K562 (cell line): Measurements from ENCODE around the gene COL5A1. TPM values are rescaled to one million over a fixed set of nuclear protein-coding genes. Genes with fewer than 3 reads are reported as not detected.

Source experiments
- ATAC-seq: fragments of 200-7000 bp; cut with Tn5 transposase; 3 replicates; pipeline ENCODE4 v1.9.1; 2020; ENCODE audit warnings: moderate library complexity
- BruUV-seq: library from RNA; stranded (reverse); fragments of 400-500 nt; replicated peaks from 2 replicates; lab custom pipeline; 2021; lab: Mats Ljungman, UMichigan
- CTCF ChIA-PET: fragments of 300-600 bp; formaldehyde crosslinking; extraction: SDS; loops from one replicate; lab custom pipeline; 2021; ENCODE audit warnings: low intra/inter-chr PET ratio; lab: Yijun Ruan, JAX
- POLR2A ChIA-PET: fragments of 300-600, 350-650 bp; sonication (Branson Sonifier 250); formaldehyde crosslinking; extraction: SDS; loops from one replicate; lab custom pipeline; 2021; ENCODE audit warnings: antibody characterized with exemption, inconsistent platforms; lab: Yijun Ruan, JAX
- DNase-seq, 4 experiments: peaks; one replicate each; pipeline versions ENCODE4 v3.0.0 to v3.0.0-alpha.2; 2011 to 2018; ENCODE audit warnings: low spot score in 3 of 4, mixed read lengths in 3 of 4; ENCODE audit errors: extremely low read depth in 1 of 4
- FAIRE-seq: peaks from 2 replicates; lab custom pipeline; 2011; peaks lifted over from hg19 to GRCh38; lab: Jason Lieb, UNC
- H2AFZ ChIP-seq: 2 replicates; pipeline ENCODE4 v1.6.0; 2011; ENCODE audit warnings: low read depth, low read length, control low read depth, inconsistent platforms
- H3K27ac ChIP-seq: fragments of 200-600 bp; 3 replicates; pipeline ENCODE4 v1.8.0; 2011; ENCODE audit warnings: low read depth, mild to moderate bottlenecking, control low read depth, inconsistent platforms, low read length, moderate library complexity, mixed read lengths; ENCODE audit errors: extremely low read depth
- H3K27me3 ChIP-seq, 2 experiments: fragments of 300-600 bp in 1 of 2; 2 replicates in 1 of 2; 3 replicates in 1 of 2; pipeline versions ENCODE4 v1.6.0 to v1.8.0; 2011; ENCODE audit warnings: inconsistent platforms in 2 of 2, low read length in 2 of 2, mild to moderate bottlenecking in 1 of 2, mixed read lengths in 1 of 2, moderate library complexity in 1 of 2; ENCODE audit not compliant: control insufficient read depth in 2 of 2, insufficient read depth in 2 of 2
- H3K36me3 ChIP-seq: fragments of 300-600 bp; 3 replicates; pipeline ENCODE4 v1.8.0; 2011; ENCODE audit warnings: mild to moderate bottlenecking, low read length, inconsistent platforms; ENCODE audit not compliant: control insufficient read depth, insufficient read depth
- H3K4me1 ChIP-seq, 2 experiments: fragments of 200-600 bp in 1 of 2; replicated peaks in 1 of 2; 2 replicates in 1 of 2; 3 replicates in 1 of 2; pipeline versions ENCODE4 v1.5.1 to v1.8.0; 2011; ENCODE audit warnings: inconsistent platforms in 2 of 2, low read length in 2 of 2, mild to moderate bottlenecking in 1 of 2, mixed read lengths in 1 of 2, moderate library complexity in 1 of 2; ENCODE audit not compliant: control insufficient read depth in 2 of 2, insufficient read depth in 2 of 2
- H3K4me2 ChIP-seq: 2 replicates; pipeline ENCODE4 v1.6.1; 2011; ENCODE audit warnings: low read length, control low read depth, inconsistent platforms, mixed read lengths; ENCODE audit not compliant: insufficient read depth
- H3K4me3 ChIP-seq: fragments of 200-600 bp; sonication (generic), shearing (Covaris generic); 2 replicates; pipeline ENCODE4 v1.5.1; 2016; ENCODE audit warnings: control low read depth, inconsistent platforms
- H3K79me2 ChIP-seq: fragments of 200-600 bp; 3 replicates; pipeline ENCODE4 v1.8.0; 2011; ENCODE audit warnings: low read length, inconsistent platforms; ENCODE audit not compliant: control insufficient read depth, insufficient read depth
- H3K9ac ChIP-seq, 2 experiments: 2 replicates each; pipeline versions ENCODE4 v1.6.0 to v1.6.1; 2011; ENCODE audit warnings: low read depth in 2 of 2, low read length in 2 of 2, control low read depth in 1 of 2, inconsistent platforms in 1 of 2, mild to moderate bottlenecking in 1 of 2, mixed read lengths in 1 of 2; ENCODE audit not compliant: insufficient read depth in 1 of 2
- H3K9me1 ChIP-seq: one replicate; pipeline ENCODE4 v1.6.0; 2011; ENCODE audit warnings: inconsistent platforms, mild to moderate bottlenecking, low read length, moderate library complexity; ENCODE audit not compliant: control insufficient read depth, insufficient read depth
- H3K9me3 ChIP-seq: replicated peaks from 2 replicates; pipeline ENCODE4 v1.5.1; 2011; ENCODE audit warnings: low read depth, low read length, inconsistent platforms; ENCODE audit not compliant: control insufficient read depth, insufficient read depth
- H4K20me1 ChIP-seq: replicated peaks from 2 replicates; pipeline ENCODE4 v1.6.1; 2011; ENCODE audit warnings: low read length, inconsistent platforms, mixed read lengths; ENCODE audit not compliant: control insufficient read depth, insufficient read depth
- BRD9 ChIP-seq: fragments of 450-650 bp; IDR thresholded peaks from 2 replicates; pipeline ENCODE4 v1.6.1; 2018; ENCODE audit warnings: low read depth; ENCODE audit not compliant: partially characterized antibody
- ELF2 ChIP-seq: fragments of 250-450 bp; sonication (Bioruptor Pico); IDR thresholded peaks from 2 replicates; pipeline ENCODE4 v1.5.0; 2021; ENCODE audit warnings: mild to moderate bottlenecking
- EZH2 ChIP-seq: IDR thresholded peaks from 2 replicates; pipeline ENCODE4 v1.6.1; 2012; ENCODE audit warnings: low read depth, mild to moderate bottlenecking, inconsistent platforms, low read length, borderline replicate concordance
- FOXK1 ChIP-seq: sonication (generic); formaldehyde crosslinking; IDR thresholded peaks from 2 replicates; pipeline ENCODE4 v1.8.0; 2022; ENCODE audit warnings: missing genetic modification reagents, mild to moderate bottlenecking, borderline replicate concordance
- FOXP1 ChIP-seq: sonication (generic); formaldehyde crosslinking; IDR thresholded peaks from 2 replicates; pipeline ENCODE4 v1.8.0; 2022; ENCODE audit warnings: mild to moderate bottlenecking, missing genetic modification reagents
- HMG20A ChIP-seq: fragments of 450-650 bp; formaldehyde crosslinking; conservative IDR thresholded peaks from 2 replicates; pipeline ENCODE4 v1.4.0; 2020; ENCODE audit warnings: mild to moderate bottlenecking, mixed read lengths
- IRF1 ChIP-seq: sonication (generic); formaldehyde crosslinking; IDR thresholded peaks from 2 replicates; pipeline ENCODE4 v1.8.0; 2022; ENCODE audit warnings: missing genetic modification reagents, mild to moderate bottlenecking, borderline replicate concordance
- TAF1 ChIP-seq: IDR thresholded peaks from 2 replicates; pipeline ENCODE4 v1.6.1; 2011; ENCODE audit warnings: mild to moderate bottlenecking, low read length, moderate library complexity; ENCODE audit not compliant: insufficient read depth, control insufficient read depth, severe bottlenecking; ENCODE audit errors: extremely low read depth
- TBL1XR1 ChIP-seq, 2 experiments: IDR thresholded peaks; 2 replicates each; pipeline ENCODE4 v1.6.1; 2012; ENCODE audit warnings: improper control_type of control experiment in 2 of 2, low read length in 2 of 2, mild to moderate bottlenecking in 1 of 2
- YY1 ChIP-seq, 3 experiments: IDR thresholded peaks; 2 replicates each; pipeline ENCODE4 v1.6.1; 2011; ENCODE audit warnings: low read length in 2 of 3, mild to moderate bottlenecking in 2 of 3, moderate library complexity in 2 of 3, borderline replicate concordance in 1 of 3, control low read depth in 1 of 3, low read depth in 1 of 3; ENCODE audit not compliant: insufficient read depth in 3 of 3, insufficient replicate concordance in 2 of 3, control insufficient read depth in 1 of 3, insufficient read length in 1 of 3; ENCODE audit errors: extremely low read depth in 1 of 3
- ZBTB9 ChIP-seq: fragments of 450-650 bp; formaldehyde crosslinking; IDR thresholded peaks from 2 replicates; pipeline ENCODE4 v1.4.0; 2020; ENCODE audit warnings: mild to moderate bottlenecking, moderate library complexity
- WGBS: fragments of 100-300 bp; shearing (Covaris generic); methylation state at CpG from one replicate; pipeline ENCODE4 v1.1.6; 2016; ENCODE audit warnings: low coverage, mixed read lengths; ENCODE audit not compliant: insufficient coverage; ENCODE audit errors: missing lambda C conversion rate; 5-methylcytosine and 5-hydroxymethylcytosine counted together
- in situ Hi-C: fragments of 300-500 bp; cut with MboI; formaldehyde crosslinking; loops from 4 replicates; pipeline ENCODE4 v1.15.0; 2018; ENCODE audit warnings: inconsistent platforms, mixed read lengths
- intact Hi-C: fragments of 100-400 bp; cut with micrococcal nuclease; formaldehyde crosslinking; loops from 2 replicates; pipeline ENCODE4 v1.14.2; 2022
- polyA plus RNA-seq, 8 experiments: library from polyadenylated mRNA; depleted of rRNA in 4 of 8; stranded (reverse) in 5 of 8; unstranded in 3 of 8; fragments of >200 nt; fragmentation: Nextera tagmentation in 2 of 8; fragmentation: Illumina TruSeq in 1 of 8; extraction: Ambion mirVana in 2 of 8; extraction: Trizol in 1 of 8; gene quantifications; 2 replicates each; pipeline versions ENCODE4 v1.2.1 to v1.2.3, GENCODE V29; 2011 to 2014; ENCODE audit warnings: inconsistent platforms in 1 of 8, missing spikeins in 1 of 8
- total RNA-seq, 7 experiments: library from RNA; depleted of rRNA in 6 of 7; stranded (reverse); fragments of >200 nt in 6 of 7; fragmentation: Illumina TruSeq in 2 of 7; extraction: Trizol in 2 of 7; gene quantifications; 2 replicates each; pipeline versions ENCODE4 v1.2.1 to v1.2.3, GENCODE V29; 2011 to 2021; ENCODE audit warnings: low replicate concordance in 1 of 7
- TF ChIP-seq, protein P1 (sequence below): IDR thresholded peaks from 3 replicates; pipeline ENCODE4 v1.6.1; 2011; ENCODE audit warnings: borderline replicate concordance, mild to moderate bottlenecking; ENCODE audit not compliant: insufficient read length, insufficient read depth
- TF ChIP-seq, protein P2 (sequence below): sonication (generic); formaldehyde crosslinking; IDR thresholded peaks from 2 replicates; pipeline ENCODE4 v1.8.0; 2022; ENCODE audit warnings: mild to moderate bottlenecking, missing genetic modification reagents, borderline replicate concordance
- TF ChIP-seq, protein P3 (sequence below): sonication (generic); formaldehyde crosslinking; IDR thresholded peaks from 2 replicates; pipeline ENCODE4 v1.8.1; 2022; ENCODE audit warnings: missing genetic modification reagents

The COL5A1 gene
- total and polyA plus RNA-seq, 9 of the 15 experiments (the other 6 are each of a cell fraction or from before 2014, with no cell fraction given), result under 0.01 to 0.13 (median 0.04) TPM; not detected in 6

GRCh38 chr9:134669399-134669955 lies 27.9 kb downstream of the COL5A1 start:
- Histone ChIP-seq H3K9me1 (no peaks in the 10 kb centered on the region), H3K36me3 (no peaks in the 10 kb centered on the region), H3K27ac (no peak overlapping the region), H3K9ac (no peak overlapping the region), H4K20me1 (no peaks in the 10 kb centered on the region), H3K27me3 (peaks cover 0 to 9% of the 10 kb centered on the region in 2 experiments; a peak in 2 of 5 replicates), H3K9me3 (no peaks in the 10 kb centered on the region), H3K4me1 (no peaks in the 10 kb centered on the region), H3K4me3 (no peak overlapping the region), H3K4me2 (no peak overlapping the region), H2AFZ (no peak overlapping the region), H3K79me2 (no peaks in the 10 kb centered on the region)
- 0% methylated on average over 9 of the region's 9 CpGs for WGBS
- in situ Hi-C loops, result no loop called here
- no peak for FAIRE-seq
- ChIA-PET CTCF (no interaction called here), POLR2A (no interaction called here)
- no TSS peak for BruUV-seq
- intact Hi-C loops, result no loop called here
- DNase-seq, result no peak
- no peak for ATAC-seq
- TF ChIP-seq, protein P1, sequence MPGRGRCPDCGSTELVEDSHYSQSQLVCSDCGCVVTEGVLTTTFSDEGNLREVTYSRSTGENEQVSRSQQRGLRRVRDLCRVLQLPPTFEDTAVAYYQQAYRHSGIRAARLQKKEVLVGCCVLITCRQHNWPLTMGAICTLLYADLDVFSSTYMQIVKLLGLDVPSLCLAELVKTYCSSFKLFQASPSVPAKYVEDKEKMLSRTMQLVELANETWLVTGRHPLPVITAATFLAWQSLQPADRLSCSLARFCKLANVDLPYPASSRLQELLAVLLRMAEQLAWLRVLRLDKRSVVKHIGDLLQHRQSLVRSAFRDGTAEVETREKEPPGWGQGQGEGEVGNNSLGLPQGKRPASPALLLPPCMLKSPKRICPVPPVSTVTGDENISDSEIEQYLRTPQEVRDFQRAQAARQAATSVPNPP, result no peak
- TF ChIP-seq FOXP1 (no peak), ELF2 (no peak), BRD9 (no peak), TAF1 (no peak), EZH2 (no peak), IRF1 (CRISPR knock-in tag) (no peak), HMG20A (no peak), FOXK1 (no peak), YY1 (IDR thresholded peaks at IDR 0.05; ENCODE audit: borderline replicate concordance in 1 of 3, control insufficient read depth in 1 of 3, extremely low read depth in 1 of 3, insufficient read depth in 3 of 3, insufficient read length in 1 of 3, insufficient replicate concordance in 2 of 3, low read depth in 1 of 3, low read length in 2 of 3) (no peak), ZBTB9 (CRISPR knock-in tag) (no peak), TBL1XR1 (IDR thresholded peaks at IDR 0.05; ENCODE audit: low read length in 2 of 2) (no peak)
- TF ChIP-seq, protein P2, sequence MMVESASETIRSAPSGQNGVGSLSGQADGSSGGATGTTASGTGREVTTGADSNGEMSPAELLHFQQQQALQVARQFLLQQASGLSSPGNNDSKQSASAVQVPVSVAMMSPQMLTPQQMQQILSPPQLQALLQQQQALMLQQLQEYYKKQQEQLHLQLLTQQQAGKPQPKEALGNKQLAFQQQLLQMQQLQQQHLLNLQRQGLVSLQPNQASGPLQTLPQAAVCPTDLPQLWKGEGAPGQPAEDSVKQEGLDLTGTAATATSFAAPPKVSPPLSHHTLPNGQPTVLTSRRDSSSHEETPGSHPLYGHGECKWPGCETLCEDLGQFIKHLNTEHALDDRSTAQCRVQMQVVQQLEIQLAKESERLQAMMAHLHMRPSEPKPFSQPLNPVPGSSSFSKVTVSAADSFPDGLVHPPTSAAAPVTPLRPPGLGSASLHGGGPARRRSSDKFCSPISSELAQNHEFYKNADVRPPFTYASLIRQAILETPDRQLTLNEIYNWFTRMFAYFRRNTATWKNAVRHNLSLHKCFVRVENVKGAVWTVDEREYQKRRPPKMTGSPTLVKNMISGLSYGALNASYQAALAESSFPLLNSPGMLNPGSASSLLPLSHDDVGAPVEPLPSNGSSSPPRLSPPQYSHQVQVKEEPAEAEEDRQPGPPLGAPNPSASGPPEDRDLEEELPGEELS (CRISPR knock-in tag), result no peak
- TF ChIP-seq, protein P3, sequence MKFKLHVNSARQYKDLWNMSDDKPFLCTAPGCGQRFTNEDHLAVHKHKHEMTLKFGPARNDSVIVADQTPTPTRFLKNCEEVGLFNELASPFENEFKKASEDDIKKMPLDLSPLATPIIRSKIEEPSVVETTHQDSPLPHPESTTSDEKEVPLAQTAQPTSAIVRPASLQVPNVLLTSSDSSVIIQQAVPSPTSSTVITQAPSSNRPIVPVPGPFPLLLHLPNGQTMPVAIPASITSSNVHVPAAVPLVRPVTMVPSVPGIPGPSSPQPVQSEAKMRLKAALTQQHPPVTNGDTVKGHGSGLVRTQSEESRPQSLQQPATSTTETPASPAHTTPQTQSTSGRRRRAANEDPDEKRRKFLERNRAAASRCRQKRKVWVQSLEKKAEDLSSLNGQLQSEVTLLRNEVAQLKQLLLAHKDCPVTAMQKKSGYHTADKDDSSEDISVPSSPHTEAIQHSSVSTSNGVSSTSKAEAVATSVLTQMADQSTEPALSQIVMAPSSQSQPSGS, result no peak
